Right ventricle myocardium inferior (tissue), 1 donor: ENCODE measurements around the gene NKIRAS2. TPM values are rescaled to one million over a fixed set of nuclear protein-coding genes. Genes with fewer than 3 reads are reported as not detected.

Source experiments
- ATAC-seq: fragments of 200-7000 bp; cut with Tn5 transposase; one replicate; pipeline ENCODE4 v1.9.1; 2020; ENCODE audit warnings: mild to moderate bottlenecking, moderate library complexity
- DNase-seq: peaks from one replicate; pipeline ENCODE4 v3.0.0; 2021; ENCODE audit errors: missing footprints
- intact Hi-C: fragments of 100-400 bp; cut with DNase I; formaldehyde crosslinking; loops from one replicate; pipeline ENCODE4 v1.11.0; 2022
- total RNA-seq: library from RNA; stranded (reverse); fragmentation: NEBNext Ultra II Directional; extraction: Animal tissue kit (Norgen Biotek cat#: 25700); gene quantifications from one replicate; pipeline ENCODE4 v1.2.1, GENCODE V29; 2021
- donor health status: DM: no; HTN: yes; CAD: no; lungs with severe emphysema.

Gene NKIRAS2
- total RNA-seq, 1 donor from 2014 or later, result 47.1 TPM

DNA sequence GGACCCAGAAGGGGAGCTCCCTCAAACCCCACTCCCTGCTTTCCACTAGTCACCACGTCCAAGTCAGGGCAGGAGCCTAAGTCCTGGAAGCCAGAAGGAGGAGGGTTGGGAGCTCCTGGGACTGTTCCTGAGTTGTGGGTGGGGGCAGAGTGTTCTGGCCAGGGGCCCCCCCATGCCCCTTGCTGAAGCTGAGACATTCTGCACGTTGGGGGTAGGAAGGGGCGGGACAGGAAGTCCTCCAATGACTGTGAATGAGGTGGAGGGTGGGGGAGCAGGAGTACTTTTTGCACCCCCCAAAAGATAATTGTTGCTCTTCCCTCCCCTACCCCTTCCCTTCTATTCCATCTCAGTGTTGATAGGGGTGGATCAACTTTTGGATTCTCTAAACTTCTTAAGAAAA is 51.9 kb downstream of the NKIRAS2 start:
- DNase-seq, result no peak
- intact Hi-C loops, result no loop called here
- no peak for ATAC-seq

DNA sequence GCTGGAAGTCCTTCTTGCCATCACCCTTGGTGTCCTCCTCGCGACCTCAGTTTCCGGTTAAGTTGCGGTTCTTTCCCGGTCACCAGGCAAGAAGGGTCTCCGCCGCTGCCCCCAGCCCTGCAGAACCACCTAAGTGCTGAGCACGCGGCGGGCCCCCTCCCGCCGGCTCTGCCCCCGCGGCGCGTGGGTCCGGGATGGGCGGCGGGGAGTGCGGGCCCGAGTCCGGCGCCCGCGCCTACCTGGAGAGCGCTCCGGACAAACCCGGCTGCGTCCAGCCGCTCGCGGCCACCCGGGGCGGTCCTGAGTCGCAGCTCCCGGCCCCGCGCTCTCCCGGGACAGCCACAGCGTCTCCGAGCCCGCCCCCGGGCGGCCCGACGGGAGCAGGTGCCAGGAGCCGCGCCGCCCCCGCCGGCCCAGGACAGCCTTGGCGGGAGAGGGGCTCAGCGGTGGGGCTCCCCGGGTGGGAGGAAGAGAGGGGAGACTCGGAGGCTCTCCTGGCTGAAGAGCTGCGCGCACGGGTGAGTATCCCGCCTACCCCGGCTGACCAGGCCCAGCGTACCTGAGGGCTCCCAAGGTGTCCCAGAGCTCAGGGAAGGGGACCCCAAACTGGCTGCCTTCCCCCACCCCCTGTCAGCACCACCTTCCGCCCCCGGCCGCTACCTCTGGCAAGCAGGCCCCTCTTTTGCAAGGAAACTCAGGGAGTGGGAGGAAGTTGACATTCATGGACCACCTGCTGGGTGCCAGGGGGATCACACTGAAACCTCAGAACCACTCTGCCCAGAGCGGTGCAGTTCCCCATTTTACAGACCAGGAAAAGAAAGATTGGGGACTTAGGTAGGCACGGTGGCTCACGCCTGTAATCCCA is 52.7 kb downstream of the NKIRAS2 start:
- intact Hi-C loops, result no loop called here
- DNase-seq, result no peak
- peak; percentile 37 for ATAC-seq

Other genes with a start within 250 kb of the NKIRAS2 start
- gene JUP, start 233.4 kb upstream of the NKIRAS2 start, total RNA-seq, result 192 TPM
- gene P3H4, start 208.1 kb upstream of the NKIRAS2 start, total RNA-seq, result 7.8 TPM
- gene FKBP10, start 207.1 kb upstream of the NKIRAS2 start, total RNA-seq, result 11.7 TPM
- 18.1 TPM for gene NT5C3B, start 183.9 kb upstream of the NKIRAS2 start, total RNA-seq
- not detected for gene KLHL10, start 182.3 kb upstream of the NKIRAS2 start, total RNA-seq
- 3.7 TPM for gene KLHL11, start 154.7 kb upstream of the NKIRAS2 start, total RNA-seq
- gene ACLY, start 101.1 kb upstream of the NKIRAS2 start, total RNA-seq, result 32.3 TPM
- 0.76 TPM for gene ODAD4, start 89.5 kb upstream of the NKIRAS2 start, total RNA-seq
- 28.2 TPM for gene CNP, start 53.3 kb upstream of the NKIRAS2 start, total RNA-seq
- 79.0 TPM for gene DNAJC7, start 2.7 kb upstream of the NKIRAS2 start, total RNA-seq
- gene C17orf113, start 30.5 kb downstream of the NKIRAS2 start, total RNA-seq, result 0.73 TPM
- 0.11 TPM for gene ZNF385C, start 78.4 kb downstream of the NKIRAS2 start, total RNA-seq
- gene DHX58, start 92.6 kb downstream of the NKIRAS2 start, total RNA-seq, result 5.0 TPM
- 22.0 TPM for gene KAT2A, start 101.3 kb downstream of the NKIRAS2 start, total RNA-seq
- gene HSPB9, start 102.7 kb downstream of the NKIRAS2 start, total RNA-seq, result 0.11 TPM
- 45.6 TPM for gene RAB5C, start 134.9 kb downstream of the NKIRAS2 start, total RNA-seq
- 0.24 TPM for gene KCNH4, start 161.1 kb downstream of the NKIRAS2 start, total RNA-seq
- not detected for gene HCRT, start 165.4 kb downstream of the NKIRAS2 start, total RNA-seq
- gene GHDC, start 174.4 kb downstream of the NKIRAS2 start, total RNA-seq, result 7.1 TPM